Measurements from ENCODE around the gene DUXB. TPM values are rescaled to one million over a fixed set of nuclear protein-coding genes. Genes with fewer than 3 reads are reported as not detected.
A peak's percentile ranks its signal among the peaks of the same experiment; 100 is the strongest.

Gene DUXB
- total and polyA plus RNA-seq, 5 experiments from 2014 or later: not detected

GRCh38 chr16:75710344-75710743 lies 9.1 kb upstream of the DUXB start:
- POLR2A ChIA-PET: no interaction called here
- ATAC-seq (no peak), DNase-seq (no peak)
- H3K4me1 Mint-ChIP-seq: no peaks in the 10 kb centered on the region
- peaks cover 0 to 34% (median 16%) of the 10 kb centered on the region in 9 donors for H3K9me3 Mint-ChIP-seq
- H3K27ac Mint-ChIP-seq: no peak overlapping the region
- no peak overlapping the region for H3K4me3 Mint-ChIP-seq
- peaks cover 0 to 19% (median 5%) of the 10 kb centered on the region in 5 donors for H3K27me3 Mint-ChIP-seq
- peaks cover 4 to 15% (median 10%) of the 10 kb centered on the region in 3 donors for H3K36me3 Mint-ChIP-seq

DNA sequence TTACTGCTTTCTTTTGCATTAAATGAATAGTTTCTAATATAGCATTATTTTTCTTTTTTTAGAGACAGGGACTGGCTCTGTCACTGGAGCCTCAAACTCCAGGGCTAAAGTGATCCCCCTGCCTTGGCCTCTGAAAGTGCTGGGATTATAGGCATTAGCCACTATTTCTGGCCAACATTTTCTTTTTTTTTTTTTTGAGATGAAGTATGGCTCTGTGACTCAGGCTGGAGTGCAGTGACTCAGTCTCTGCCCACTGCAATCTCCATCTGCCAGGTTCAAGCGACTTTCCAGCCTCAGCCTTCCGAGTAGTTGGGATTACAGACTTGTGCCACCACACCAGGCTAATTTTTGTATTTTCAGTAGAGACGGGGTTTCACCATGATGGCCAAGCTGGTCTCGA lies 2.0 kb upstream of the DUXB start:
- Mint-ChIP-seq H3K4me3 (no peak overlapping the region), H3K27ac (no peak overlapping the region), H3K9me3 (peaks cover 0 to 3% (median 0%) of the 10 kb centered on the region in 9 donors), H3K4me1 (peaks cover 0 to 2% (median 0%) of the 10 kb centered on the region in 4 donors), H3K27me3 (peaks cover 0 to 5% (median 0%) of the 10 kb centered on the region in 5 donors), H3K36me3 (no peaks in the 10 kb centered on the region)
- ATAC-seq: no peak
- no peak for DNase-seq
- POLR2A ChIA-PET: no interaction called here

- Mint-ChIP-seq H3K4me3 (no peak overlapping the region), H3K27ac (no peak overlapping the region), H3K9me3 (peaks cover 0 to 1% (median 0%) of the 10 kb centered on the region in 9 donors), H3K4me1 (peaks cover 0 to 2% (median 0%) of the 10 kb centered on the region in 4 donors), H3K36me3 (no peaks in the 10 kb centered on the region), H3K27me3 (peaks cover 0 to 5% (median 0%) of the 10 kb centered on the region in 5 donors)
- POLR2A ChIA-PET: no interaction called here
- ATAC-seq: no peak
- DNase-seq: no peak
Observed at GRCh38 chr16:75702242-75702641, 981 bp upstream of the DUXB start.

DNA sequence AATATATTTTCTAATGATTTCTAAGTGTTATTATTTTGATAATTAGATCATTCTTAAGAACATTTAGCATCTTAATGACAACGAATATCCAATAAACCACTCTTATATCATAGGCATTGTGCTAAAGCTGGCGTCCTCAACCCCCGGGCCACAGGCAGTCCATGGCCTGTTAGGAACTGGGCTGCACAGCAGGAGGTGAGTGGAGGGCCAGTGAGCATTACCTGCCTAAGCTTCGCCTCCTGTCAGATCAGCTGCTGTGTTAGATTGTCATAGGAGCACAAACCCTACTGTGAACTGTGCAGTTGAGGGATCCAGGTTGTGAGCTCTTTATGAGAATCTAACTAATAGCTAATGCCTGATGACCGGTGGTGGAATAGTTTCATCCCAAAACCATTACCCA lies 3.7 kb downstream of the DUXB start:
- no peak for ATAC-seq
- POLR2A ChIA-PET: no interaction called here
- Mint-ChIP-seq H3K4me1 (no peaks in the 10 kb centered on the region), H3K9me3 (no peaks in the 10 kb centered on the region), H3K4me3 (no peak overlapping the region), H3K27me3 (peaks cover 0 to 2% (median 0%) of the 10 kb centered on the region in 5 donors), H3K27ac (no peak overlapping the region), H3K36me3 (no peaks in the 10 kb centered on the region)
- DNase-seq: no peak

GRCh38 chr16:75695708-75696107 lies 5.6 kb downstream of the DUXB start:
- no peaks in the 10 kb centered on the region for H3K4me1 Mint-ChIP-seq
- no peak for ATAC-seq
- POLR2A ChIA-PET: no interaction called here

DNA sequence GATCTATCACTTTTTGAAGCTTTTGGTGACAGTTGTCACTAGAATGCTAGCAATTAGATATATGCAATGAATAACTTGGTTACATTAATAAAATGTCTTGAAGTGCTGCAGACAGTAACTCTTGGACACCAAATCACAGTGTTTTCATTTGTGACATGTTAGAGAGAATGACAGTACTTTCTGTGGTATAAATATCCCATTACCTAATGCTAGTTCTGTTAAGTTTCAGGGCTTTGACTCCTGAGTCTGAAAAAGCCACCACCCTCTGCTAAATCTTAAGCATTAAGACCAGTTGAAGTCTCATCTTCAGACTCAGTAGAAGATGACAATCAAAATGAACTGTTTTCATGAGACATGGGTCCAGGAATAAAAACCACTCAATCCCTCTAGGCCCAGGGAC lies 13.9 kb downstream of the DUXB start:
- ATAC-seq (no peak), DNase-seq (no peak)
- POLR2A ChIA-PET: no interaction called here
- Mint-ChIP-seq H3K4me3 (no peak overlapping the region), H3K27me3 (peaks cover 0 to 7% (median 0%) of the 10 kb centered on the region in 5 donors), H3K27ac (peak overlapping the region in 1 of 10 donors; percentile 15), H3K36me3 (peaks cover 0 to 3% (median 2%) of the 10 kb centered on the region in 3 donors), H3K9me3 (peaks cover 0 to 8% (median 0%) of the 10 kb centered on the region in 9 donors), H3K4me1 (no peaks in the 10 kb centered on the region)

More at GRCh38 chr16:75695708-75696107, 5.6 kb downstream of the DUXB start:
- no peak for DNase-seq
- Mint-ChIP-seq H3K27ac (no peak overlapping the region), H3K36me3 (no peaks in the 10 kb centered on the region), H3K4me3 (no peak overlapping the region), H3K27me3 (no peaks in the 10 kb centered on the region), H3K9me3 (no peaks in the 10 kb centered on the region)

- Mint-ChIP-seq H3K9me3 (peaks cover 0 to 6% (median 0%) of the 10 kb centered on the region in 9 donors), H3K27ac (no peak overlapping the region), H3K36me3 (peaks cover 0 to 3% (median 0%) of the 10 kb centered on the region in 3 donors), H3K4me1 (no peaks in the 10 kb centered on the region), H3K4me3 (no peak overlapping the region), H3K27me3 (peaks cover 0 to 7% (median 0%) of the 10 kb centered on the region in 5 donors)
- POLR2A ChIA-PET: no interaction called here
- DNase-seq (no peak), ATAC-seq (no peak)
Observed at GRCh38 chr16:75682308-75682707, 19.0 kb downstream of the DUXB start.

DNA sequence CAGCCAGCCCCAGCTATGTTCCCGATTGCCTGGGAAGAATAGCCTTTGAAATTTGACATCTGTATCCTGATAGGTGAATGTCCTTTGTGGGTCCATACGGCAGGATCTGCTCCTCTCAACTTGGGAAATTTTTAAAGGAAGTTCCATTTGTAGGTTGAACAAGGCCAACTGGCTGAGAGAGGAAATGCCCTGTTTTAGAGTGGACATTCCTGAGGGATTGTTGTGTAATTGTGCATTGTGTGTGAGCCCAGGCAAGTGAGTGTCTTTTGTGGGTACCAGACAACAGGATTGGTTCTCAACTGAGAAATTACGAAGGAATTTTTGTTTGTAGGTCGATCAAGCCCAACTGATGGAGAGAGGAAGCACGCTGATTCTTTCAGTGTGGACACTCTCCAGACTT lies 21.9 kb downstream of the DUXB start:
- Mint-ChIP-seq H3K27me3 (peaks cover 0 to 7% (median 0%) of the 10 kb centered on the region in 5 donors), H3K4me1 (no peaks in the 10 kb centered on the region), H3K36me3 (peaks cover 0 to 3% (median 3%) of the 10 kb centered on the region in 3 donors), H3K9me3 (peaks cover 0 to 5% (median 0%) of the 10 kb centered on the region in 9 donors), H3K27ac (no peak overlapping the region), H3K4me3 (no peak overlapping the region)
- ATAC-seq (no peak), DNase-seq (no peak)
- POLR2A ChIA-PET: no interaction called here

DNA sequence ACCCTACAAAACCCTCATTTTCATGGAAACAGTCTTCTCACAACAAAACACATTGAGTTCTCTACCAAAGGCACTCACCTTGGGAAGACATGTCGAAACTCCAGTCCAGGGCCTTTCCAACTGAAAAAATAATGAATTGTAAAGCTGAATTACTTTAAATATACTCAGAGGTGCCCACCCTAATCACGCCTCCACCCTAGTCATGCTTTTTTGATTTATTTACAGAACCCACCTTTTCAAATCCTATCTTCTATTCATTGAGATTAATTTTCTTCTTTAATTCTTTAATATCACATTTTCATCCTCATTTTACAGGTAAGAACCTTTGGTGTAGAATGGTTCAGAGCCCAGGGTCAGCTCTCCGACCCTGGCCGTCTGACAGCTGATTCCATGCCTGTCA lies 24.4 kb downstream of the DUXB start, which contains the start of gene CPHXL2:
CPHXL2 (minus strand) TSS at position 101 of the 400 bp plus-strand sequence; CDS start at position 91, 10 bp downstream.
- H3K36me3 Mint-ChIP-seq: peaks cover 0 to 3% (median 0%) of the 10 kb centered on the region in 3 donors
- DNase-seq: no peak
- no peak for ATAC-seq
- no peak within 1 kb of the TSS for H3K4me3 Mint-ChIP-seq
- POLR2A ChIA-PET: no interaction called here
- H3K9me3 Mint-ChIP-seq: no peaks in the 10 kb centered on the region
- H3K27ac Mint-ChIP-seq: peak within 1 kb of the TSS in 2 of 10 donors; percentile 8 to 43
- no peaks in the 10 kb centered on the region for H3K27me3 Mint-ChIP-seq
- no peaks in the 10 kb centered on the region for H3K4me1 Mint-ChIP-seq

- POLR2A ChIA-PET: no interaction called here
- peaks cover 0 to under 1% (median 0%) of the 10 kb centered on the region in 3 donors for H3K36me3 Mint-ChIP-seq
- no peak overlapping the region for H3K4me3 Mint-ChIP-seq
- no peaks in the 10 kb centered on the region for H3K4me1 Mint-ChIP-seq
- no peak for ATAC-seq
- no peak for DNase-seq
- peak overlapping the region in 1 of 10 donors; percentile 27 for H3K27ac Mint-ChIP-seq
- H3K9me3 Mint-ChIP-seq: no peaks in the 10 kb centered on the region
- H3K27me3 Mint-ChIP-seq: no peaks in the 10 kb centered on the region
Observed at GRCh38 chr16:75667503-75667902, 33.8 kb downstream of the DUXB start.

DNA sequence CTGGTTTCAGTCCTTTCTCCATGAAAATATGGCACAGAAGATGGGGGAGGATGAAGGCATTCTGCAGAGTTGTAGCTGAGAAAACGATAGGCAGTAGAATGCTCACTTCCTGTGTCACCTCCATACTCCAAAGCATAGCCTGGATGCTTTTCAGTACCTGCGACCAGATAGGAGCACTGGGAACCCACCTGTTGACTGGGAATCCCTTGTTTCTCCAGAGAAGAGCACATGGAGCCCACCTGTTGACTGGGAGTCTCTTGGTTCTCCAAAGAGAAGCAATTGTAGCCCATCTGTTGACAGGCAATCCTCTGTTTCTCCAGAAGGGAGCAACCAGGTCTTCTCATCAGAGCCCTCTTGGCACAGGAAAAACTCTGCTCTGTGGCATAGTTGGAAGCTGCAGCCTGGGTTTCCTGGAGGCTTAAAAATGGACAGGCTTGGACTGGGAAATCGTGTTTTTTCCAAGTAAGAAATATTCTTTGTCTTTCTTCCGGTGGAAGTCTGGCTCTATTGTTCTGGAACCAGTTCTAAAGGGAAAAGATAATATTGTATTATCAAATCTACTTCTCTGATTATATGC lies 40.4 kb downstream of the DUXB start:
- no peaks in the 10 kb centered on the region for H3K27me3 Mint-ChIP-seq
- DNase-seq (no peak), ATAC-seq (no peak)
- POLR2A ChIA-PET: interaction anchor here (1.3 kb wide), 1 partner anchor 12 kb away, joined by 3 read pairs; no protein-coding TSS in a partner anchor
- H3K4me3 Mint-ChIP-seq: no peak overlapping the region
- H3K27ac Mint-ChIP-seq: peak overlapping the region in 4 of 10 donors; percentile 6 to 62 (median 53)
- H3K4me1 Mint-ChIP-seq: peaks cover 10 to 11% (median 10%) of the 10 kb centered on the region in 4 donors
- H3K36me3 Mint-ChIP-seq: peaks cover 8 to 38% (median 13%) of the 10 kb centered on the region in 3 donors
- H3K9me3 Mint-ChIP-seq: no peaks in the 10 kb centered on the region

DNA sequence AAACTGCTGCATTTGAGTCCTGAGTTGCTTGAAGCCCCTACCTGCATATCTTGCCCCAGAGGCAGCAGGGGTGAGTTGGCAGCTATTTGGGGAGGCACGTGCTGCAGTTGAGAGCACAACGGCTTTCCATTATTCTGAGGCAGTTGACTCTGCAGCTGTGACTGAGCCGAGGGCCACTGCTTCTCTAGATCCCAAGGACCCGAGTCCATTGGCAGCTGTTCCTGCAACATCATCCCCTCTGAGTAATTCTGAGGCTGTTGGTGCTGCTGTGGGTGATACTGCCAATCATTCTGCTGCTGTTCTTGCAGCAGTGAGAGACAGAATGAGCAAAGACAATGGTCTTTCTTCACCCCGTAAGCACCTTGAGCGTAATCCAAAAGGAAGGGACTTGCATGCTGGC lies 40.9 kb downstream of the DUXB start:
- H3K27ac Mint-ChIP-seq: peak overlapping the region in 2 of 10 donors; percentile 13 to 62

GRCh38 chr16:75658175-75658574 lies 43.1 kb downstream of the DUXB start:
- POLR2A ChIA-PET: interaction anchor here (1.9 kb wide), 1 partner anchor 10 kb away, joined by 8 read pairs; the partner anchor contains the start of gene TERF2IP
- Mint-ChIP-seq H3K27ac (no peak overlapping the region), H3K36me3 (peaks cover 10 to 64% (median 17%) of the 10 kb centered on the region in 3 donors), H3K4me3 (no peak overlapping the region), H3K4me1 (peaks cover 19 to 26% (median 23%) of the 10 kb centered on the region in 4 donors), H3K27me3 (no peaks in the 10 kb centered on the region), H3K9me3 (no peaks in the 10 kb centered on the region)
- DNase-seq: no peak
- peak in 1 of 2 donors; percentile 30 for ATAC-seq

More for the DNA sequence above, 40.9 kb downstream of the DUXB start:
- Mint-ChIP-seq H3K27me3 (no peaks in the 10 kb centered on the region), H3K36me3 (peaks cover 10 to 43% (median 13%) of the 10 kb centered on the region in 3 donors), H3K9me3 (no peaks in the 10 kb centered on the region), H3K4me3 (no peak overlapping the region), H3K4me1 (peaks cover 10 to 12% (median 12%) of the 10 kb centered on the region in 4 donors)
- POLR2A ChIA-PET: interaction anchor here (1.3 kb wide), 1 partner anchor 12 kb away, joined by 3 read pairs; no protein-coding TSS in a partner anchor
- DNase-seq (no peak), ATAC-seq (no peak)
